Tibial nerve (tissue), 4 donors: Measurements from ENCODE around the gene RAB33A. TPM values are rescaled to one million over a fixed set of nuclear protein-coding genes. Genes with fewer than 3 reads are reported as not detected.
"Not testable (repeated sequence)": the region's sequence is repeated elsewhere in the genome, so short reads cannot be mapped to it uniquely, and the experiment has no call there.

Source experiments
- DNase-seq, 2 donors: peaks; one replicate each; pipeline ENCODE4 v3.0.0-alpha.2; 2019; ENCODE audit warnings: low spot score in 2 of 2
- H3K27ac ChIP-seq, 4 donors: fragments of 200-600 bp; sonication (generic) in 3 of 4; one replicate each; pipeline ENCODE4 v1.5.1; 2017 to 2019; ENCODE audit warnings: mild to moderate bottlenecking in 1 of 4
- H3K27me3 ChIP-seq, 2 donors: fragments of 200-600 bp; sonication (generic) in 1 of 2; one replicate each; pipeline versions ENCODE4 v1.5.1 to v1.6.0; 2017 to 2019
- H3K36me3 ChIP-seq, 3 donors: fragments of 200-600 bp; sonication (generic); one replicate each; pipeline ENCODE4 v1.5.1; 2018 to 2019
- H3K4me1 ChIP-seq, 4 donors: fragments of 200-600 bp; sonication (generic) in 3 of 4; one replicate each; pipeline ENCODE4 v1.5.1; 2017 to 2019
- H3K4me3 ChIP-seq, 4 donors: fragments of 200-600 bp; sonication (generic) in 3 of 4; one replicate each; pipeline ENCODE4 v1.5.1; 2017 to 2019; ENCODE audit warnings: mild to moderate bottlenecking in 1 of 4, moderate library complexity in 1 of 4
- H3K9me3 ChIP-seq, 4 donors: fragments of 200-600 bp; sonication (generic) in 3 of 4; one replicate each; pipeline ENCODE4 v1.5.1; 2017 to 2019
- EP300 ChIP-seq, 2 donors: sonication (generic); formaldehyde crosslinking; IDR thresholded peaks; one replicate each; pipeline ENCODE4 v1.6.1; 2017; ENCODE audit warnings: antibody characterized with exemption in 2 of 2, mild to moderate bottlenecking in 1 of 2
- POLR2A ChIP-seq, 2 donors: fragments of 450-650 bp; IDR thresholded peaks; one replicate each; pipeline ENCODE4 v1.6.1; 2017; ENCODE audit warnings: antibody characterized with exemption in 2 of 2, mild to moderate bottlenecking in 2 of 2, moderate library complexity in 2 of 2
- WGBS, 2 donors: methylation state at CpG; one replicate each; pipeline ENCODE4 v1.1.5; 2018; 5-methylcytosine and 5-hydroxymethylcytosine counted together
- total RNA-seq, 4 donors: library from RNA; depleted of rRNA; stranded (reverse); fragments of >200 nt; gene quantifications; one replicate each; pipeline ENCODE4 v1.1.0, GENCODE V29; 2016
- TF ChIP-seq, protein P1 (sequence below), 5 experiments: fragments of 200-600 bp in 3 of 5; fragments of 450-650 bp in 2 of 5; sonication (generic) in 3 of 5; IDR thresholded peaks; one replicate each; pipeline ENCODE4 v1.5.1; 2016 to 2019; ENCODE audit warnings: antibody characterized with exemption in 5 of 5, mild to moderate bottlenecking in 3 of 5, moderate library complexity in 2 of 5

The RAB33A gene
- total RNA-seq, 4 donors from 2014 or later: 2.1 TPM; not detected in 3

DNA sequence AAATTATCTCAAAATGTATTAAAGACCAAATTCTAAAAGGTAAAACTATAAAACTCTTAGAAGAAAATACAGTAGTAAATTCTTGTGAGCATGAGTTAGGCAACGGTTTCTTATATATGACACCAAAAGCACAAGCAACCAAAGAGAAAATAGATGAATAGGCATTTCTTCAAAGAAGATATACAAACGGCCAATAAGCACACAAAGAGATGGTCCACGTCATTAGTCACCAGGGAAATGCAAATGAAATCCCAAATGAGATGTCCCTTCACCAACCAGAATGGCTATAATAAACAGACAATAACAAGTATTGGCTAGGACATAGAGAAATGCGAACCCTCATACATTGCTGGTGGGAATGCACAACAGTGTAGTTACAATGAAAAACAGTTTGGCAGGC, 44.6 kb downstream of the RAB33A start:
- H3K36me3 ChIP-seq: peaks cover 0 to 22% (median 0%) of the 10 kb centered on the region in 3 donors
- TF ChIP-seq, protein P1, sequence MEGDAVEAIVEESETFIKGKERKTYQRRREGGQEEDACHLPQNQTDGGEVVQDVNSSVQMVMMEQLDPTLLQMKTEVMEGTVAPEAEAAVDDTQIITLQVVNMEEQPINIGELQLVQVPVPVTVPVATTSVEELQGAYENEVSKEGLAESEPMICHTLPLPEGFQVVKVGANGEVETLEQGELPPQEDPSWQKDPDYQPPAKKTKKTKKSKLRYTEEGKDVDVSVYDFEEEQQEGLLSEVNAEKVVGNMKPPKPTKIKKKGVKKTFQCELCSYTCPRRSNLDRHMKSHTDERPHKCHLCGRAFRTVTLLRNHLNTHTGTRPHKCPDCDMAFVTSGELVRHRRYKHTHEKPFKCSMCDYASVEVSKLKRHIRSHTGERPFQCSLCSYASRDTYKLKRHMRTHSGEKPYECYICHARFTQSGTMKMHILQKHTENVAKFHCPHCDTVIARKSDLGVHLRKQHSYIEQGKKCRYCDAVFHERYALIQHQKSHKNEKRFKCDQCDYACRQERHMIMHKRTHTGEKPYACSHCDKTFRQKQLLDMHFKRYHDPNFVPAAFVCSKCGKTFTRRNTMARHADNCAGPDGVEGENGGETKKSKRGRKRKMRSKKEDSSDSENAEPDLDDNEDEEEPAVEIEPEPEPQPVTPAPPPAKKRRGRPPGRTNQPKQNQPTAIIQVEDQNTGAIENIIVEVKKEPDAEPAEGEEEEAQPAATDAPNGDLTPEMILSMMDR (IDR thresholded peaks at IDR 0.05): no peak
- no peak for TF ChIP-seq POLR2A (IDR thresholded peaks at IDR 0.05)
- no peak for TF ChIP-seq EP300 (IDR thresholded peaks at IDR 0.05)
- H3K4me1 ChIP-seq: no peaks in the 10 kb centered on the region
- WGBS, 2 donors: 68 to 92% methylated on average over 4 of the region's 4 CpGs
- H3K4me3 ChIP-seq: no peak overlapping the region
- no peak overlapping the region for H3K27ac ChIP-seq
- H3K9me3 ChIP-seq: no peaks in the 10 kb centered on the region
- no peak for DNase-seq
- no peaks in the 10 kb centered on the region for H3K27me3 ChIP-seq

DNA sequence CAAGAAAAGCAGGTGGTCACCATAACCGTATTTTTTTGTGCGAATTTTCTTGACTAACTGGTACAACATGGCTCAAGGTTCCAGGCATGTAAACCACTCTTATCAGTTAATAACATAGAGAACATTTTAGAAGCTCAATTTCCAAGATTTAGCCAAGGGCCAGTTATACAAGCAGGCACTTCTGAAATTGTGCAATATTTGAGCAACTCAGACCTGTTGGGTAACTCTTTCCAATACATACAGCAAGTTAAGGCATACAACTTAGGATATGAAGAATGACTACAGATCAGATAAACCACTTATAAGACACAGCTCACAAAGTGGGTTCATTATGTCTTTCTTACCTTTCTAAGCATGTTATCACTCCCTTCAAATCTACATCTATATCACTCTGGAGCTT, 53.0 kb downstream of the RAB33A start:
- no peak overlapping the region for H3K4me3 ChIP-seq
- H3K4me1 ChIP-seq: no peaks in the 10 kb centered on the region
- 81 to 94% methylated on average over 2 of the region's 2 CpGs for WGBS, 2 donors
- DNase-seq: no peak
- H3K36me3 ChIP-seq: peaks cover 0 to 9% (median 0%) of the 10 kb centered on the region in 3 donors
- no peaks in the 10 kb centered on the region for H3K9me3 ChIP-seq
- no peak overlapping the region for H3K27ac ChIP-seq
- no peaks in the 10 kb centered on the region for H3K27me3 ChIP-seq
- TF ChIP-seq, protein P1 (IDR thresholded peaks at IDR 0.05): no peak
- no peak for TF ChIP-seq POLR2A (IDR thresholded peaks at IDR 0.05)
- TF ChIP-seq EP300 (IDR thresholded peaks at IDR 0.05): no peak

DNA sequence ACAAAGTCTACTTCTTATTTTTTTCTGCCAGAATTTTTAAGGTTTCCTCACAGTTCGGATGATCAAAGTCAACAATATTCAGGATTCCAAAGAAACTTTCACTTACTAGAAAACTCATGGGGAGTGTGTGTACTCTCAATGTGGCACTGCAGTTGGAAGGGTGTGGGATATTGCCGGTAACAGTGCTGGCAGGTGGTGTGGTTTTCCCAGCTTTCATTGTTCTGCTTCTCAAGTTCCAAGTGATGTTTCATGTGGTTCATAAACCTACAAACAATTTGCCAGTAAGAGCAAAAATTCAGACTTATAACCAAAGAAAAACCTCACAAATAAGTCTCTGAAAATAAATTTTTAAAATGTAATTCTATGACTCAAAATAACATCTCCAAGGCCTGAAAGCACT, 57.1 kb downstream of the RAB33A start:
- H3K27ac ChIP-seq: no peak overlapping the region
- no peaks in the 10 kb centered on the region for H3K9me3 ChIP-seq
- no peaks in the 10 kb centered on the region for H3K4me1 ChIP-seq
- no peak for TF ChIP-seq EP300 (IDR thresholded peaks at IDR 0.05)
- no peak for TF ChIP-seq POLR2A (IDR thresholded peaks at IDR 0.05)
- TF ChIP-seq, protein P1 (IDR thresholded peaks at IDR 0.05): no peak
- DNase-seq: no peak
- no peaks in the 10 kb centered on the region for H3K27me3 ChIP-seq
- no peak overlapping the region for H3K4me3 ChIP-seq
- 97 to 100% methylated on average over 2 of the region's 2 CpGs for WGBS, 2 donors
- peaks cover 0 to 9% (median 0%) of the 10 kb centered on the region in 3 donors for H3K36me3 ChIP-seq

DNA sequence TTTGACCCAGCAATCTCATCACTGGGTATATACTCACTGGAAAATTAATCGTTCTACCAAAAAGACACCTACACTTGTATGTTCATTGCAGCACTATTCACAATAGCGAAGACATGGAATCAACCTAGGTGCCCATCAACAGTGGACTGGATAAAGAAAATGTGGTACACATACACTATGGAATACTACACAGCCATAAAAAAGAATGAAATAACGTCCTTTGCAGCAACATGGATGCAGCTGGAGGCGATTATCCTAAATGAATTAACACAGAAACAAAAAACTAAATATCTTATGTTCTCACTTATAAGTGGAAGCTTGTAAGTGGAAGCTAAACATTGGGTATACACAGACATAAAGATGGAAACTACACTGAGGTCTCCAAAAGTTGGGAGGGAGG, 59.4 kb downstream of the RAB33A start:
- WGBS, 2 donors: 79 to 100% methylated on average over 4 of the region's 4 CpGs
- not testable (repeated sequence) for H3K4me3 ChIP-seq, H3K9me3 ChIP-seq, H3K27me3 ChIP-seq, H3K4me1 ChIP-seq, H3K27ac ChIP-seq, DNase-seq
- H3K36me3 ChIP-seq: peaks cover 0 to 18% (median 0%) of the 10 kb centered on the region in 3 donors

Other genes with a start within 250 kb of the RAB33A start
- 10 to 100 TPM in 1 of 4 donors, 1 to 10 TPM in 3; 4.7 to 10.0 (median 9.0) TPM for gene BCORL1, start 189.3 kb upstream of the RAB33A start, total RNA-seq
- gene ELF4, start 61.5 kb upstream of the RAB33A start, total RNA-seq: 10 to 100 TPM in 2 of 4 donors, 1 to 10 TPM in 2; 8.2 to 11.7 (median 10.2) TPM
- gene AIFM1, start 6.1 kb upstream of the RAB33A start, total RNA-seq: 10 to 100 TPM; 12.0 to 18.4 (median 16.7) TPM
- 1 to 10 TPM; 2.4 to 7.0 (median 3.6) TPM for gene ZNF280C, start 96.9 kb downstream of the RAB33A start, total RNA-seq
- 10 to 100 TPM in 3 of 4 donors, 1 to 10 TPM in 1; 6.5 to 22.2 (median 20.4) TPM for gene SLC25A14, start 168.0 kb downstream of the RAB33A start, total RNA-seq
- gene GPR119, start 213.7 kb downstream of the RAB33A start, total RNA-seq: not detected
- 10 to 100 TPM; 12.0 to 23.1 (median 17.0) TPM for gene RBMX2, start 230.0 kb downstream of the RAB33A start, total RNA-seq